H9 (cell line): ENCODE results near the gene GARS1. TPM values are rescaled to one million over a fixed set of nuclear protein-coding genes. Genes with fewer than 3 reads are reported as not detected.
"Not testable (repeated sequence)": the region's sequence is repeated elsewhere in the genome, so short reads cannot be mapped to it uniquely, and the experiment has no call there.

Source experiments
- DNase-seq: peaks from one replicate; pipeline ENCODE4 v3.0.0-alpha.2; 2017
- H2AFZ ChIP-seq: one replicate; pipeline ENCODE4 v1.6.1; 2013; ENCODE audit warnings: mild to moderate bottlenecking, low read length, control low read depth, moderate library complexity
- H2AK5ac ChIP-seq: 2 replicates; pipeline ENCODE4 v1.6.1; 2013; ENCODE audit warnings: low read length, control low read depth, mixed read lengths; ENCODE audit not compliant: insufficient read length
- H2BK120ac ChIP-seq: one replicate; pipeline ENCODE4 v1.6.1; 2013; ENCODE audit warnings: low read depth, mild to moderate bottlenecking, low read length, control low read depth, inconsistent platforms; ENCODE audit not compliant: poor library complexity, severe bottlenecking
- H2BK12ac ChIP-seq: 2 replicates; pipeline ENCODE4 v1.6.1; 2013; ENCODE audit warnings: low read length, control low read depth, mixed read lengths, low read depth; ENCODE audit not compliant: insufficient read length
- H2BK15ac ChIP-seq: 2 replicates; pipeline ENCODE4 v1.6.1; 2013; ENCODE audit warnings: low read depth, low read length, control low read depth
- H2BK20ac ChIP-seq: one replicate; pipeline ENCODE4 v1.6.1; 2013; ENCODE audit warnings: low read depth, mild to moderate bottlenecking, low read length, control low read depth, inconsistent platforms; ENCODE audit not compliant: poor library complexity, severe bottlenecking
- H2BK5ac ChIP-seq: 2 replicates; pipeline ENCODE4 v1.6.1; 2013; ENCODE audit warnings: low read length, control low read depth, mixed read lengths; ENCODE audit not compliant: insufficient read length
- H3K14ac ChIP-seq: 2 replicates; pipeline ENCODE4 v1.6.1; 2013; ENCODE audit warnings: low read length, control low read depth; ENCODE audit not compliant: insufficient read depth
- H3K18ac ChIP-seq: 2 replicates; pipeline ENCODE4 v1.6.1; 2013; ENCODE audit warnings: low read depth, mild to moderate bottlenecking, mixed read lengths, low read length, control low read depth; ENCODE audit not compliant: insufficient read length
- H3K23ac ChIP-seq: 2 replicates; pipeline ENCODE4 v1.6.1; 2013; ENCODE audit warnings: low read length, control low read depth, mixed read lengths, low read depth; ENCODE audit not compliant: insufficient read length
- H3K23me2 ChIP-seq: 2 replicates; pipeline ENCODE4 v1.6.1; 2013; ENCODE audit warnings: low read depth, mild to moderate bottlenecking, mixed read lengths, low read length, control low read depth; ENCODE audit not compliant: insufficient read length, poor library complexity, severe bottlenecking
- H3K27ac ChIP-seq: 2 replicates; pipeline ENCODE4 v1.5.1; 2013; ENCODE audit warnings: low read length, control low read depth, mixed read lengths, low read depth; ENCODE audit not compliant: insufficient read length
- H3K27me3 ChIP-seq: 2 replicates; pipeline ENCODE4 v1.6.1; 2013; ENCODE audit warnings: low read length, control low read depth, inconsistent platforms; ENCODE audit not compliant: insufficient read depth
- H3K4ac ChIP-seq: 2 replicates; pipeline ENCODE4 v1.6.1; 2013; ENCODE audit warnings: low read depth, mild to moderate bottlenecking, control low read depth, inconsistent platforms, low read length, moderate library complexity
- H3K4me1 ChIP-seq: 2 replicates; pipeline ENCODE4 v1.6.1; 2013; ENCODE audit warnings: low read length, control low read depth, inconsistent platforms; ENCODE audit not compliant: insufficient read depth
- H3K4me2 ChIP-seq: 2 replicates; pipeline ENCODE4 v1.6.1; 2013; ENCODE audit warnings: low read length, control low read depth, mixed read lengths; ENCODE audit not compliant: insufficient read length, insufficient read depth
- H3K56ac ChIP-seq: 2 replicates; pipeline ENCODE4 v1.6.1; 2013; ENCODE audit warnings: low read depth, mild to moderate bottlenecking, mixed read lengths, low read length, control low read depth; ENCODE audit not compliant: insufficient read length
- H3K79me1 ChIP-seq: 2 replicates; pipeline ENCODE4 v1.6.1; 2013; ENCODE audit warnings: low read depth, mild to moderate bottlenecking, moderate library complexity, low read length, control low read depth, inconsistent platforms; ENCODE audit not compliant: insufficient read depth, poor library complexity, severe bottlenecking
- H3K79me2 ChIP-seq: 2 replicates; pipeline ENCODE4 v1.6.1; 2013; ENCODE audit warnings: low read length, control low read depth, inconsistent platforms; ENCODE audit not compliant: insufficient read depth
- H3K9ac ChIP-seq: 2 replicates; pipeline ENCODE4 v1.6.1; 2013; ENCODE audit warnings: low read length, control low read depth, mixed read lengths; ENCODE audit not compliant: insufficient read length; ENCODE audit errors: extremely low read depth
- H3K9me3 ChIP-seq: one replicate; pipeline ENCODE4 v1.6.1; 2013; ENCODE audit warnings: low read depth, low read length, inconsistent platforms; ENCODE audit not compliant: control insufficient read depth
- H3T11ph ChIP-seq: one replicate; pipeline ENCODE4 v1.6.1; 2013; ENCODE audit warnings: mild to moderate bottlenecking, low read length, control low read depth, inconsistent platforms
- H4K20me1 ChIP-seq: one replicate; pipeline ENCODE4 v1.6.1; 2013; ENCODE audit not compliant: control insufficient read depth, insufficient read length, insufficient read depth
- H4K5ac ChIP-seq: 2 replicates; pipeline ENCODE4 v1.6.1; 2013; ENCODE audit warnings: low read depth, mild to moderate bottlenecking, mixed read lengths, low read length, control low read depth; ENCODE audit not compliant: insufficient read length
- H4K8ac ChIP-seq: replicated peaks from 2 replicates; pipeline ENCODE4 v1.6.1; 2013; ENCODE audit warnings: low read length, control low read depth, mixed read lengths, low read depth; ENCODE audit not compliant: insufficient read length
- H4K91ac ChIP-seq: 2 replicates; pipeline ENCODE4 v1.6.1; 2013; ENCODE audit warnings: low read depth, mild to moderate bottlenecking, moderate library complexity, mixed read lengths, low read length, control low read depth; ENCODE audit not compliant: insufficient read length
- H3K27ac Mint-ChIP-seq, 3 experiments: 2 replicates in 2 of 3; 3 replicates in 1 of 3; pipeline ENCODE4 v1.8.0; 2020 to 2021; ENCODE audit warnings: mixed read lengths in 3 of 3, mild to moderate bottlenecking in 1 of 3, moderate library complexity in 1 of 3
- H3K27me3 Mint-ChIP-seq: 2 replicates; pipeline ENCODE4 v1.8.0; 2021; ENCODE audit warnings: low read depth, mild to moderate bottlenecking, moderate library complexity, mixed read lengths
- H3K36me3 Mint-ChIP-seq, 3 experiments: 2 replicates in 2 of 3; 3 replicates in 1 of 3; pipeline ENCODE4 v1.8.0; 2020 to 2021; ENCODE audit warnings: low read depth in 3 of 3, mixed read lengths in 3 of 3; ENCODE audit not compliant: insufficient read depth in 1 of 3
- H3K4me1 Mint-ChIP-seq, 2 experiments: 2 replicates each; pipeline ENCODE4 v1.8.0; 2020; ENCODE audit warnings: mixed read lengths in 2 of 2
- H3K4me3 Mint-ChIP-seq, 2 experiments: 2 replicates in 1 of 2; 3 replicates in 1 of 2; pipeline ENCODE4 v1.8.0; 2020 to 2021; ENCODE audit warnings: mild to moderate bottlenecking in 2 of 2, mixed read lengths in 2 of 2, moderate library complexity in 1 of 2
- H3K9me3 Mint-ChIP-seq, 2 experiments: 2 replicates in 1 of 2; 3 replicates in 1 of 2; pipeline ENCODE4 v1.8.0; 2020; ENCODE audit warnings: mild to moderate bottlenecking in 2 of 2, mixed read lengths in 2 of 2, moderate library complexity in 1 of 2
- CTCF ChIP-seq: fragments of 200-600 bp; sonication (generic); conservative IDR thresholded peaks from 3 replicates; pipeline ENCODE4 v1.8.0; 2021; ENCODE audit warnings: antibody characterized with exemption, mild to moderate bottlenecking
- WGBS: extraction: QIAGEN DNeasy Blood & Tissue Kit; methylation state at CpG from one replicate; pipeline ENCODE4 v1.1.7; 2013; ENCODE audit warnings: missing lambda C conversion rate, low lambda C conversion rate, mixed read lengths; ENCODE audit not compliant: insufficient read length; ENCODE audit errors: extremely low coverage; 5-methylcytosine and 5-hydroxymethylcytosine counted together
- total RNA-seq: library from RNA; stranded (reverse); gene quantifications from 2 replicates; pipeline ENCODE4 v1.2.1, GENCODE V29; 2021

GARS1 gene
- total RNA-seq, 1 experiment from 2014 or later, result 234 TPM

GRCh38 chr7:30567081-30567480, 27.6 kb upstream of the GARS1 start:
- no peaks in the 10 kb centered on the region for H3K23me2 ChIP-seq
- Mint-ChIP-seq H3K27me3 (no peaks in the 10 kb centered on the region), H3K27ac (peak overlapping the region in 1 of 3 experiments; percentile 47; a peak in 2 of 7 replicates)

GRCh38 chr7:30570238-30570637, 24.4 kb upstream of the GARS1 start:
- not testable (repeated sequence) for H2BK15ac ChIP-seq, H3K27me3 Mint-ChIP-seq, H3K4me1 ChIP-seq, H4K20me1 ChIP-seq, H4K91ac ChIP-seq, H3K27ac Mint-ChIP-seq, H3K79me2 ChIP-seq, H3K27me3 ChIP-seq, H3K14ac ChIP-seq, H4K8ac ChIP-seq, H3K23ac ChIP-seq, H3K18ac ChIP-seq, H2AK5ac ChIP-seq, H4K5ac ChIP-seq, H3K4ac ChIP-seq, H2BK120ac ChIP-seq, H3K4me3 Mint-ChIP-seq, H3K79me1 ChIP-seq, H2AFZ ChIP-seq, H2BK12ac ChIP-seq, H3K23me2 ChIP-seq, H3T11ph ChIP-seq, H3K56ac ChIP-seq, H3K4me2 ChIP-seq, DNase-seq, H2BK5ac ChIP-seq, H3K27ac ChIP-seq, H2BK20ac ChIP-seq, H3K9ac ChIP-seq
- peaks cover 25% of the 10 kb centered on the region in 2 experiments for H3K4me1 Mint-ChIP-seq
- WGBS, result no CpG with 5 or more reads among the region's 4 CpGs
- H3K9me3 Mint-ChIP-seq, result peaks cover 25 to 27% of the 10 kb centered on the region in 2 experiments
- H3K36me3 Mint-ChIP-seq, result peaks cover 35 to 40% (median 39%) of the 10 kb centered on the region in 3 experiments
- peaks cover 13% of the 10 kb centered on the region for H3K9me3 ChIP-seq

More at GRCh38 chr7:30567081-30567480, 27.6 kb upstream of the GARS1 start:
- H3K4me2 ChIP-seq, result no peak overlapping the region
- H4K5ac ChIP-seq, result no peak overlapping the region
- H3K79me2 ChIP-seq, result no peaks in the 10 kb centered on the region
- H2BK12ac ChIP-seq, result no peak overlapping the region
- H2AFZ ChIP-seq, result no peak overlapping the region
- H4K20me1 ChIP-seq, result no peaks in the 10 kb centered on the region
- H3K9ac ChIP-seq, result no peak overlapping the region
- H2BK5ac ChIP-seq, result no peak overlapping the region
- H2BK15ac ChIP-seq, result no peak overlapping the region
- H3K18ac ChIP-seq, result no peak overlapping the region
- H2AK5ac ChIP-seq, result no peak overlapping the region
- no peak for DNase-seq
- H3K4ac ChIP-seq, result no peak overlapping the region
- H3K9me3 ChIP-seq, result no peaks in the 10 kb centered on the region
- no CpG with 5 or more reads among the region's 4 CpGs for WGBS
- no peak overlapping the region for H2BK20ac ChIP-seq
- H3K4me3 Mint-ChIP-seq, result no peak overlapping the region
- H3K27me3 ChIP-seq, result no peaks in the 10 kb centered on the region
- no peak overlapping the region for H3K56ac ChIP-seq
- H3K23ac ChIP-seq, result no peak overlapping the region
- H3T11ph ChIP-seq, result no peak overlapping the region
- no peak overlapping the region for H2BK120ac ChIP-seq
- peaks cover 9 to 10% of the 10 kb centered on the region in 2 experiments for H3K9me3 Mint-ChIP-seq
- peaks cover 12 to 15% (median 12%) of the 10 kb centered on the region in 3 experiments for H3K36me3 Mint-ChIP-seq
- H3K14ac ChIP-seq, result no peak overlapping the region
- H4K8ac ChIP-seq, result no peak overlapping the region
- H3K4me1 Mint-ChIP-seq, result peaks cover 29 to 36% of the 10 kb centered on the region in 2 experiments
- peaks cover 7% of the 10 kb centered on the region; the same call in 1 of the 2 replicates for H3K4me1 ChIP-seq
- no peaks in the 10 kb centered on the region for H3K79me1 ChIP-seq
- TF ChIP-seq CTCF, result no peak
- H3K27ac ChIP-seq, result no peak overlapping the region
- no peak overlapping the region for H4K91ac ChIP-seq
